Adipocyte (in vitro differentiated cells): ENCODE data around the gene RCE1.

ENCODE experiments used
- DNase-seq: peaks from one replicate; pipeline ENCODE4 v3.0.0-alpha.2; 2015; ENCODE audit warnings: low read depth
- H3K27me3 ChIP-seq: replicated peaks from 2 replicates; pipeline ENCODE4 v1.7.0; 2013; ENCODE audit warnings: mild to moderate bottlenecking, low read length, moderate library complexity; ENCODE audit not compliant: control insufficient read depth, insufficient read depth
- H3K36me3 ChIP-seq: 2 replicates; pipeline ENCODE4 v1.7.0; 2013; ENCODE audit warnings: low read length, mild to moderate bottlenecking, moderate library complexity; ENCODE audit not compliant: control insufficient read depth, insufficient read depth, severe bottlenecking
- H3K4me1 ChIP-seq: 2 replicates; pipeline ENCODE4 v1.7.0; 2013; ENCODE audit warnings: mild to moderate bottlenecking, low read length, moderate library complexity; ENCODE audit not compliant: control insufficient read depth, insufficient read depth
- H3K4me3 ChIP-seq: 2 replicates; pipeline ENCODE4 v1.7.0; 2013; ENCODE audit warnings: mild to moderate bottlenecking, low read length, moderate library complexity
- H3K9ac ChIP-seq: 2 replicates; pipeline ENCODE4 v1.7.0; 2013; ENCODE audit warnings: mild to moderate bottlenecking, low read length, moderate library complexity
- H3K9me3 ChIP-seq: 2 replicates; pipeline ENCODE4 v1.7.0; 2013; ENCODE audit warnings: mild to moderate bottlenecking, low read length, moderate library complexity; ENCODE audit not compliant: control insufficient read depth

RCE1 gene

DNA sequence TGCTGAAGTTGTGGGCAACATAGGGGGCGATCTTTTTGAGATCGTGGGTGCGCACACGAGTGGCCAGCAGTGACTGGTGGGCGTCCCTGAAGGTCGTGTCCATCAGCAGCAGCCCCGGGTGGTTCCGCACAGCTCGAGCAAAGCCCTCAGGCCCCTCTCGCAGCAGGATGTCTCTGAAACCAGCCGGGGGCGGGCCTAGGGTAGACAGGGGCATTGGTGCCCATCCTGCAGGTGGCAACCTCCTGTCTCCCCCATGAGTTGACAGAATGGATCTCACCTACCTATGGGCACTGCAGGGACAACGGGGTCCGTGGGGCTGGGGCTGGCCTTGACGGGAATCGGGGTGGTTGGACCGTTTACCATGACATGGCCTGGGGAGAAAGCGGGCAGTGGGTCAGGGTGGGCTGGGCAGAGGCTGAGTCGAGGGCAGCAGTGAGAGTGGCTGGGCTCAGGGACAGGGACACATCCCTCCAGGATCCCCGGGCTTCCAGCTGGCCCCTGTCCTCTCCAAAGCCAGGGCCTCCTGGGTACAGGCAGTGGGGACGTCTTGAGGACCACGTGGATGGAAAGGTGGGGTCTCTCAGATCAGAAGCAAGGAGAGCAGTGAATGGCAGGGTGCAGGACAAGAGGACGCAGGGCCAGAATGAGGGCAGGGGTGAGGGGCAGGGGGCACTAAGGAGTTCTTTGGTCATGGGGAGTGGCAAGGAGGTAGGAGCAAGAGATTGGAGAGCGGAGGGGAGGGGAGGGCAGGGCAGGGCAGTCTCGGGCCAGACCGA lies 9.4 kb downstream of the RCE1 start:
- Histone ChIP-seq H3K36me3 (peaks cover 31% of the 10 kb centered on the region), H3K9ac (no peak overlapping the region), H3K4me1 (peaks cover 6% of the 10 kb centered on the region), H3K4me3 (no peak overlapping the region), H3K27me3 (no peaks in the 10 kb centered on the region), H3K9me3 (no peaks in the 10 kb centered on the region)
- DNase-seq = no peak

DNA sequence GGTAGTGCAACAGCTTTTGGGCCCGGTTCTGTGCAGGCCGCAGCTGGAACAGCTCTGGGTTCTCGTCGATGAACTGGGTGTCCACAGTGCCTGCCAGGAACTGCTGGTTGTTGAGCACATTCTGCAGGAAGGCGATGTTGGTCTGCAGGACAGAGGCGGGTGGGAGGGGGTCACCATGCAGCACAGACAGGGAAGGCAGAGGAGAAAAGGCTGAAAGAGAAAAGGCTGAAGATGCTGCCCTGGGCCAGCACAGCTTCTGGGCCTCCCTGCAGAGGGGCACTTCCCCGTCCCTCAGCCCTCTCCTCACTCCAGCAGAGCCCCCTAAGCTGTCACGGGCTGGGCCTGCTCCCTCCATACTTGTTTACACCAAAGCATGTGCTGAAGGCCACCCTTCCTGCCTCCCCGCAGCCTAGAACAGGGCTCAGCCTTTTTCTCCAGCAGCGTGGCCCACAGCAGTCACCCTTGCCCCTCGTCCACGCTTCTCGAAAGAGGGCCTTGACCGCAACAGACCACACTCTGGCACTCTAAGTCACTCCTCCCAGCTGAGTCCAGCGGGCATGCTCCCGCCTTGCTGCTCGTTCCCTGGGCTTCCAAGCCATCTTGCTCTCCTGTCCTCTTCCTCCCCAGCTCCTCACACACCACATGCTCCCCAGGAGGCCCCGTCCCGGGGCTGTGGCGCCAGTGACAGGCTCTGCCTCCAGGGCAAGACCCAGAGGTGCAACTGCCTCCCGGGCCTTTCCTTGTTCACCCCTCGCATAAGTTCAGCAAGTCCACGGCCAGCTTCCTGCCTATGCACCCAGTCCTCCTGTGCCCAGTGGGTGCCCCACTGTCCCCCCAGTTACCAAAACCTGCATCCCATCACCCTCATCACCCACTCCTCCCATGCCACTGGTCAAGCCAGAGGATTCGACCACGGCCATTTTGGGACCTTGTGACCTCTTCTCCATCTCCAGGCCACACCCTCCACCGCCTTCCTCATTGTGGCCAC lies 10.3 kb downstream of the RCE1 start:
- H3K9ac ChIP-seq = no peak overlapping the region
- peaks cover 22% of the 10 kb centered on the region for H3K36me3 ChIP-seq
- peaks cover 6% of the 10 kb centered on the region for H3K4me1 ChIP-seq
- H3K9me3 ChIP-seq = no peaks in the 10 kb centered on the region
- DNase-seq = no peak
- no peak overlapping the region for H3K4me3 ChIP-seq
- no peaks in the 10 kb centered on the region for H3K27me3 ChIP-seq

DNA sequence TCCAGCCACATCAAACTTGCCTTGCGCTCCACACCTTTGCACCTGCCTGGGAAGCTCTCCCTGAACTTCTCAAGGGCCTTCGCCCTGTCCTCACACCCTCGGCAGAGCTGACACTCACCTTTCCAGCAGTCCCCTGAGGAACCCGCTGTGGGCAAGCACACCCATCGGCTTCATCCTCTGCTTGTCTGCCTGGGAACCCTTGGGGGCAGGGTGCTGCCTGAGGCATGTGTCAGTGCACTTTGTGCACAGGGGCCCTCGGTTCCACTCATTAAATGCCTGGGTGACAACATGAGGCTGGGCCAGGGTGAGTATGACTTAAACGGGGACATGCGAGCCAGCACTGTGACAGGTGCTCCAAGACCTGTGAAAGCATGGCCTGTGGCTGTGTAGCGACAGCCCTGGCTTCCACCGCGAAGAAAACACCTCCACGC lies 11.0 kb downstream of the RCE1 start:
- Histone ChIP-seq H3K9ac (no peak overlapping the region), H3K4me1 (peaks cover 6% of the 10 kb centered on the region), H3K4me3 (no peak overlapping the region), H3K36me3 (peaks cover 15% of the 10 kb centered on the region), H3K9me3 (no peaks in the 10 kb centered on the region), H3K27me3 (no peaks in the 10 kb centered on the region)
- DNase-seq = no peak

DNA sequence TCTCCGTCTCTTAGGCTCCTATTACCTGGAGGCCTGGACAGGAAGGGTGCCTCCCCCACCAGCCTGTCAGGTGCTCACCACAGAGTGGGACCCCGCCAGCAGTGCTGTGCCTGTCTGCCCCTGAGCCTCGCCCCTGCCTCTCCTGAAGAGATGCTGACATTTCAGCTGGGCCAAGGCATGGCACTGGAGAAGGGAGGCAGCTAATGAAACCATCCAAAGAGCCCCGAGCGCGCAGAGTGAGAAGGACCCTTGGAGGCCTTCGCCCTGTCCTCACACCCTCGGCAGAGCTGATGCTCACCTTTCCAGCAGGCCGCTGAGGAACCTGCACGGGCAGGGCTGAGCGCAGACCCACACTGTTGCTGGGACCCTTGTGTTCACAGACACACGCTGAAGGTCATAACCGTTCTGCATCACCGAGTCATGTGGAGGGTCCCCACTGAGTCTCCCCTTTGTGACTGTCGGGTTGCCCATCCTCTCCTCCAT lies 11.5 kb downstream of the RCE1 start:
- no peaks in the 10 kb centered on the region for H3K9me3 ChIP-seq
- no peaks in the 10 kb centered on the region for H3K27me3 ChIP-seq
- no peak overlapping the region for H3K4me3 ChIP-seq
- H3K36me3 ChIP-seq = peaks cover 9% of the 10 kb centered on the region
- H3K4me1 ChIP-seq = peaks cover 6% of the 10 kb centered on the region
- no peak for DNase-seq
- H3K9ac ChIP-seq = no peak overlapping the region

DNA sequence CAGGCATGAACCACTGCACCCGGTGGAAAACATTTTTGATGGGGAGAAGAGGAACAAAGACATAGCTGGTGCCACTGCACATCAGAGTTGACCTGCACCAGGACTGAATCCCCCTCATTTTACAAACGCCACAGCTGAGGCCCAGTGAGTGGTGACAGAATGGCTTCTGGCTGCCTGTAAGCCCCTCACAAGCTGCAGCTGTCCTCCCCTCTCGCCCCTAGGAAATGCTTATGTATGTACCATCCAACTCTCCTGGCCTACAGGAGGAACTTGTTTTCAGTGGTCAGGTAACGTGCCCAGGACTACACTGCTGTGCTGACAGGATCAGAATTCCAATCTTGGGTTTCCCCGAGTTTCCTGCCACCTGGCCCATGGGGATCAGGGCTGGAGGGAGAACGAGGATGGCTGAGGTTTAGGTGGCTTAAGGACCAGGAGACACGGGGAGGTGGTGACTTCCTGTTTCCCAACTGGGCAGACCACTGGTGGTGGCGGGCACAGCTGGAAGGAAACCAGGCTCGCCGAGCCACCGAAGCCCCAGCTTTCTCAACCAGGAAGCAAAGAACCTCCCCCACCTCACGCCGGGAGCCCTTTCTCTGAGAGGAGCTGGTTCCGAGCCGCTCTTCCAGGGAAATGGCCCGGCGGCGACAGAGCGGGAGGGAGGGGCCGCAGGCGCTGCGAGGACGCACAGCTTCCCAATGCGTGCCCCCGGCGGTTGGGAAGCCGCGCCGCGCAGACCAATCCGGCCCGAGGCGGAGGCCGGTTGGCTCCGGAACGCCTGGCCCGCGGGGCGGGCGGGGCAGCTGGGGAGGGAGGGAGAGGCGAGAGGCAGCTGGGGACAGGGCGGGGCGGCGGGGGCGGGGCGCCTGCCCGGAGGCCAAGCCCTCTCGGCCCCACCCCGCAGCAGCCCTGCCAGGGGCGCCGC lies 12.6 kb downstream of the RCE1 start:
- H3K9me3 ChIP-seq = no peaks in the 10 kb centered on the region
- peaks cover 11% of the 10 kb centered on the region for H3K36me3 ChIP-seq
- H3K4me3 ChIP-seq = peak overlapping the region; percentile 84
- no peaks in the 10 kb centered on the region for H3K27me3 ChIP-seq
- peak overlapping the region; percentile 92 for H3K9ac ChIP-seq
- H3K4me1 ChIP-seq = peaks cover 6% of the 10 kb centered on the region
- peak; percentile 97 for DNase-seq

DNA sequence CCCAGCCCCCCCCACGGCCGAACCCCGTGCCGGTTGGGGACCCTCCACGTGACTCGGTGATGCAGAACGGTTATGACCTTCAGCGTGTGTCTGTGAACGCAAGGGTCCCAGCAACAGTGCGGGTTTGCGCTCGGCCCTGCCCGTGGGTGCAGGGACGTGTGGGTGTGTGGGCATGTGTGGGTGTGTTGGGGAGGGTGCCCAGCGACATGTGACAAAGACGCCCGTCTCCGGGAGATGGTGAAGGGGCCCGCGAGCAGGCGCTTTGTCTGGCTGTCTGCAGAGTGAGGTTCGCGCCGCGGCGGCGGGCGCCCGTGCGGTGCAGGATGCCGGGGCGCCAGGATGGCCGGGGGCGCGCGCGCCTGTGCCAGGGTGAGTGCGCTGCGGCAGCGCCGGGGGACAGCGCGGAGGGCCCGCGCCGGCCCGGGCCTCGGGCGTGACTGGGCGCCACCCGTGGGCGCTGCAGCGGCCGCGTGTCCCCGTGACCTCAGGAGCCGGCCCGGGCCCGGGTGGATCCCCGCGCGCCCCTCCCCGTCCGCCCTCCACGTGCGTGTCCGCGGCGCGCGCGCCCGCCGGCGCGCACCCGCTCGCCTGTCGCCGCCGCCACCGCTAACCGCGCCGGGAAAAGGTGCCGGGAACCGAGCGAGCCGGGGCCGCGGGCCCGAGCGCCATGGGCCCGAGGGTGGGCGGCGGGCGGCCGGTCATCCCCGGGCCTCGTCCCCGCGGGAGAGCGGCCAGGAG lies 13.4 kb downstream of the RCE1 start, which contains the start of gene LRFN4:
Gene LRFN4, plus strand, starts transcription at position 569 of the 738 bp plus-strand sequence. CDS start 681 bp downstream, outside the sequence.
- Histone ChIP-seq H3K4me1 (peaks cover 6% of the 10 kb centered on the region), H3K27me3 (no peaks in the 10 kb centered on the region), H3K36me3 (peaks cover 15% of the 10 kb centered on the region), H3K9me3 (no peaks in the 10 kb centered on the region), H3K4me3 (peak within 1 kb of the TSS; percentile 84), H3K9ac (peak within 1 kb of the TSS; percentile 92)
- peak; percentile 73 for DNase-seq

DNA sequence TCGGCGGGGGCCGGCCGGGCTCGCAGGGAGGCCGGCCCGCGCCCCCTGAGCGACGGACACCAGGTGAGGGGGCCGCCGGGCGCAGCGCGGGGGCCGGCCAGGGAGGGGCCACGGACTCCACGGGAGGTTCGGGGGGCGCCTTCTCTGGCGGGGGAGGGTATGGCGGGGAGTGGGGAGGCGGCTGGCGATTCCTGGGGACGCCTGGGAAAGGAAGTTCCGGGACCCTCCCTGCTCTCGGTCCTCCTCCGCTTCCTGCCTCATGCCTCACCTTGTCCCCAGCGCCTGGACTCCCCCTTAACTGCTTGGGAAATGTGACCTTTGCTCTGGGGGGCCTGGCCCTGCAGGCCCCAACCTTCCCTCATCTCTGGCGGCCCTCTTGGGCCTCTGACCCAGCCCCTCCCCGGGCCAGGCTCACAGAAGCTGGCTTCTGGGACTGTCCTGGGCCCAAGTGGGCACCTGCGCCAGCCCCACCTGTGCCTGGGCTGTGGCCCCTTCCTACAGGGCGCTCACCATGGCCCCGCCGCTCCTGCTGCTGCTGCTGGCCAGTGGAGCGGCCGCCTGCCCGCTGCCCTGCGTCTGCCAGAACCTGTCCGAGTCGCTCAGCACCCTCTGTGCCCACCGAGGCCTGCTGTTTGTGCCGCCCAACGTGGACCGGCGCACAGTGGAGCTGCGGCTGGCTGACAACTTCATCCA lies 14.1 kb downstream of the RCE1 start:
- Histone ChIP-seq H3K36me3 (peaks cover 16% of the 10 kb centered on the region), H3K27me3 (no peaks in the 10 kb centered on the region), H3K9me3 (no peaks in the 10 kb centered on the region), H3K4me3 (peak overlapping the region; percentile 80), H3K9ac (peak overlapping the region; percentile 80), H3K4me1 (peaks cover 6% of the 10 kb centered on the region)
- DNase-seq = no peak

DNA sequence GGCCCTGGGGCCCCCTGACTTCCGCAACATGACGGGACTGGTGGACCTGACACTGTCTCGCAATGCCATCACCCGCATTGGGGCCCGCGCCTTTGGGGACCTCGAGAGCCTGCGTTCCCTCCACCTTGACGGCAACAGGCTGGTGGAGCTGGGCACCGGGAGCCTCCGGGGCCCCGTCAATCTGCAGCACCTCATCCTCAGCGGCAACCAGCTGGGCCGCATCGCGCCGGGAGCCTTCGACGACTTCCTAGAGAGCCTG lies 14.6 kb downstream of the RCE1 start:
- Histone ChIP-seq H3K36me3 (peaks cover 16% of the 10 kb centered on the region), H3K27me3 (no peaks in the 10 kb centered on the region), H3K9ac (no peak overlapping the region), H3K4me3 (no peak overlapping the region), H3K4me1 (peaks cover 6% of the 10 kb centered on the region), H3K9me3 (no peaks in the 10 kb centered on the region)
- DNase-seq = no peak

DNA sequence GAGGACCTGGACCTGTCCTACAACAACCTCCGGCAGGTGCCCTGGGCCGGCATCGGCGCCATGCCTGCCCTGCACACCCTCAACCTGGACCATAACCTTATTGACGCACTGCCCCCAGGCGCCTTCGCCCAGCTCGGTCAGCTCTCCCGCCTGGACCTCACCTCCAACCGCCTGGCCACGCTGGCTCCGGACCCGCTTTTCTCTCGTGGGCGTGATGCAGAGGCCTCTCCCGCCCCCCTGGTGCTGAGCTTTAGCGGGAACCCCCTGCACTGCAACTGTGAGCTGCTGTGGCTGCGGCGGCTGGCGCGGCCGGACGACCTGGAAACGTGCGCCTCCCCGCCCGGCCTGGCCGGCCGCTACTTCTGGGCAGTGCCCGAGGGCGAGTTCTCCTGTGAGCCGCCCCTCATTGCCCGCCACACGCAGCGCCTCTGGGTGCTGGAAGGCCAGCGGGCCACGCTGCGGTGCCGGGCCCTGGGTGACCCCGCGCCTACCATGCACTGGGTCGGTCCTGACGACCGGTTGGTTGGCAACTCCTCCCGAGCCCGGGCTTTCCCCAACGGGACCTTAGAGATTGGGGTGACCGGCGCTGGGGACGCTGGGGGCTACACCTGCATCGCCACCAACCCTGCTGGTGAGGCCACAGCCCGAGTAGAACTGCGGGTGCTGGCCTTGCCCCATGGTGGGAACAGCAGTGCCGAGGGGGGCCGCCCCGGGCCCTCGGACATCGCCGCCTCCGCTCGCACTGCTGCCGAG lies 15.1 kb downstream of the RCE1 start:
- Histone ChIP-seq H3K9ac (no peak overlapping the region), H3K36me3 (peaks cover 18% of the 10 kb centered on the region), H3K4me1 (peaks cover 6% of the 10 kb centered on the region), H3K9me3 (no peaks in the 10 kb centered on the region), H3K27me3 (no peaks in the 10 kb centered on the region), H3K4me3 (no peak overlapping the region)
- no peak for DNase-seq
